ENCODE data around the gene SULF2.

DNA sequence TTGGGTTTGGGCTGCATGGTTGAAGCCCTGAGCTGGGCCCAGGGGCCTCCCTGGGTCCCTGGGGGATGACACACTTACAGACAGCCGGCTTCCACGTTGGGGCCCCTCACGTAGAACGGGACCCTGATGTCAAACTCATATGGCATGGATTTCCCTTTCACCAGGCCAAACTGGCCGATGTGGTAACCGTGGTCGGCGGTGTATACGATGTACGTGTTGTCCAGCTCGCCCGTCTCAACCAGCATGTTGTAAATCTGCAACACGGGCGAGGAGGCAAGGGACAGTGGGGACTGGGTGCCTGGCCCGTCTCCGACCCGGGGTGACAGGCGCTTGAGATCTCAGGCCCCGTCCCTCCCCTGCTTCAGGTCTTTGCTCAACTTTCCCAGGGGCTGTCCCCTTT lies 102.4 kb downstream of the SULF2 start:
- TF ChIP-seq, protein P1, sequence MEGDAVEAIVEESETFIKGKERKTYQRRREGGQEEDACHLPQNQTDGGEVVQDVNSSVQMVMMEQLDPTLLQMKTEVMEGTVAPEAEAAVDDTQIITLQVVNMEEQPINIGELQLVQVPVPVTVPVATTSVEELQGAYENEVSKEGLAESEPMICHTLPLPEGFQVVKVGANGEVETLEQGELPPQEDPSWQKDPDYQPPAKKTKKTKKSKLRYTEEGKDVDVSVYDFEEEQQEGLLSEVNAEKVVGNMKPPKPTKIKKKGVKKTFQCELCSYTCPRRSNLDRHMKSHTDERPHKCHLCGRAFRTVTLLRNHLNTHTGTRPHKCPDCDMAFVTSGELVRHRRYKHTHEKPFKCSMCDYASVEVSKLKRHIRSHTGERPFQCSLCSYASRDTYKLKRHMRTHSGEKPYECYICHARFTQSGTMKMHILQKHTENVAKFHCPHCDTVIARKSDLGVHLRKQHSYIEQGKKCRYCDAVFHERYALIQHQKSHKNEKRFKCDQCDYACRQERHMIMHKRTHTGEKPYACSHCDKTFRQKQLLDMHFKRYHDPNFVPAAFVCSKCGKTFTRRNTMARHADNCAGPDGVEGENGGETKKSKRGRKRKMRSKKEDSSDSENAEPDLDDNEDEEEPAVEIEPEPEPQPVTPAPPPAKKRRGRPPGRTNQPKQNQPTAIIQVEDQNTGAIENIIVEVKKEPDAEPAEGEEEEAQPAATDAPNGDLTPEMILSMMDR (IDR thresholded peaks at IDR 0.05): no peak
- no peak for TF ChIP-seq POLR2A (IDR thresholded peaks at IDR 0.05)
